Right atrium auricular region (tissue), 2 donors: ENCODE measurements around the gene MTARC1. TPM values are rescaled to one million over a fixed set of nuclear protein-coding genes. Genes with fewer than 3 reads are reported as not detected.

Experiments
- DNase-seq: peaks from one replicate; pipeline ENCODE4 v3.0.0-alpha.2; 2019; ENCODE audit warnings: low spot score
- H3K27ac ChIP-seq, 2 donors: fragments of 200-600 bp; sonication (generic); 1 replicate in 1 of 2; 2 replicates in 1 of 2; pipeline ENCODE4 v1.5.1; 2016 to 2019
- H3K27me3 ChIP-seq, 2 donors: fragments of 200-600 bp; sonication (generic); one replicate each; pipeline versions ENCODE4 v1.5.1 to v1.6.0; 2017 to 2019
- H3K36me3 ChIP-seq: fragments of 200-600 bp; sonication (generic); one replicate; pipeline ENCODE4 v1.5.1; 2016
- H3K4me1 ChIP-seq, 2 donors: fragments of 200-600 bp; sonication (generic); one replicate each; pipeline versions ENCODE4 v1.5.1 to v1.6.0; 2017 to 2019
- H3K4me3 ChIP-seq, 2 donors: fragments of 200-600 bp; sonication (generic); 1 replicate in 1 of 2; 2 replicates in 1 of 2; pipeline ENCODE4 v1.5.1; 2017 to 2019; ENCODE audit warnings: mild to moderate bottlenecking in 1 of 2, moderate library complexity in 1 of 2
- H3K9me3 ChIP-seq, 2 donors: fragments of 200-600 bp; sonication (generic); one replicate each; pipeline ENCODE4 v1.5.1; 2019
- CTCF ChIP-seq, 2 donors: fragments of 200-600 bp; sonication (generic); IDR thresholded peaks; one replicate each; pipeline ENCODE4 v1.5.1; 2019; ENCODE audit warnings: antibody characterized with exemption in 2 of 2
- total RNA-seq, 2 donors: library from RNA; depleted of rRNA; stranded (reverse); fragments of >200 nt; gene quantifications; one replicate each; pipeline ENCODE4 v1.1.0, GENCODE V29; 2016

The MTARC1 gene
- total RNA-seq, 2 donors from 2014 or later = 4.0 to 6.1 TPM

GRCh38 chr1:220827445-220828178, 40.9 kb downstream of the MTARC1 start:
- no peaks in the 10 kb centered on the region for H3K36me3 ChIP-seq
- peaks cover 0 to 18% of the 10 kb centered on the region in 2 donors for H3K4me1 ChIP-seq
- TF ChIP-seq CTCF (IDR thresholded peaks at IDR 0.05) = no peak
- H3K27me3 ChIP-seq = no peaks in the 10 kb centered on the region
- DNase-seq = no peak
- no peaks in the 10 kb centered on the region for H3K9me3 ChIP-seq
- H3K27ac ChIP-seq = no peak overlapping the region
- no peak overlapping the region for H3K4me3 ChIP-seq

GRCh38 chr1:220828179-220828490, 41.4 kb downstream of the MTARC1 start:
- H3K4me1 ChIP-seq = peaks cover 0 to 18% of the 10 kb centered on the region in 2 donors
- no peak for TF ChIP-seq CTCF (IDR thresholded peaks at IDR 0.05)
- no peak overlapping the region for H3K27ac ChIP-seq
- DNase-seq = no peak
- no peak overlapping the region for H3K4me3 ChIP-seq
- no peaks in the 10 kb centered on the region for H3K36me3 ChIP-seq
- H3K27me3 ChIP-seq = no peaks in the 10 kb centered on the region
- H3K9me3 ChIP-seq = no peaks in the 10 kb centered on the region

- no peak overlapping the region for H3K4me3 ChIP-seq
- H3K9me3 ChIP-seq = no peaks in the 10 kb centered on the region
- DNase-seq = no peak
- no peak for TF ChIP-seq CTCF (IDR thresholded peaks at IDR 0.05)
- peaks cover 0 to 18% of the 10 kb centered on the region in 2 donors for H3K4me1 ChIP-seq
- H3K27ac ChIP-seq = no peak overlapping the region
- no peaks in the 10 kb centered on the region for H3K27me3 ChIP-seq
- no peaks in the 10 kb centered on the region for H3K36me3 ChIP-seq
These were observed 42.4 kb downstream of the MTARC1 start for GRCh38 chr1:220828950-220829586.

- Histone ChIP-seq H3K27me3 (no peaks in the 10 kb centered on the region), H3K4me1 (peaks cover 0 to 12% of the 10 kb centered on the region in 2 donors), H3K9me3 (no peaks in the 10 kb centered on the region), H3K36me3 (no peaks in the 10 kb centered on the region), H3K27ac (no peak overlapping the region), H3K4me3 (no peak overlapping the region)
- TF ChIP-seq CTCF (IDR thresholded peaks at IDR 0.05) = no peak
- no peak for DNase-seq
These were observed 46.7 kb downstream of the MTARC1 start for GRCh38 chr1:220833436-220833835.

GRCh38 chr1:220834155-220834870, 47.6 kb downstream of the MTARC1 start:
- Histone ChIP-seq H3K4me1 (peaks cover 0 to 5% of the 10 kb centered on the region in 2 donors), H3K9me3 (no peaks in the 10 kb centered on the region), H3K27ac (no peak overlapping the region), H3K4me3 (no peak overlapping the region), H3K27me3 (no peaks in the 10 kb centered on the region), H3K36me3 (no peaks in the 10 kb centered on the region)
- no peak for DNase-seq
- TF ChIP-seq CTCF (IDR thresholded peaks at IDR 0.05) = no peak

Other genes with a start within 250 kb of the MTARC1 start
- gene C1orf115, start 96.5 kb upstream of the MTARC1 start, total RNA-seq = 10 to 100 TPM; 19.2 to 19.8 TPM
- 10 to 100 TPM; 13.6 to 23.6 TPM for gene MTARC2, start 38.6 kb upstream of the MTARC1 start, total RNA-seq
- 1 to 10 TPM; 5.5 to 6.2 TPM for gene HLX, start 92.5 kb downstream of the MTARC1 start, total RNA-seq